H9 (cell line): ENCODE measurements around the gene CHD3. TPM values are rescaled to one million over a fixed set of nuclear protein-coding genes. Genes with fewer than 3 reads are reported as not detected.

Source experiments
- DNase-seq: peaks from one replicate; pipeline ENCODE4 v3.0.0-alpha.2; 2017
- H2AFZ ChIP-seq: one replicate; pipeline ENCODE4 v1.6.1; 2013; ENCODE audit warnings: mild to moderate bottlenecking, low read length, control low read depth, moderate library complexity
- H2AK5ac ChIP-seq: 2 replicates; pipeline ENCODE4 v1.6.1; 2013; ENCODE audit warnings: low read length, control low read depth, mixed read lengths; ENCODE audit not compliant: insufficient read length
- H2BK120ac ChIP-seq: one replicate; pipeline ENCODE4 v1.6.1; 2013; ENCODE audit warnings: low read depth, mild to moderate bottlenecking, low read length, control low read depth, inconsistent platforms; ENCODE audit not compliant: poor library complexity, severe bottlenecking
- H2BK12ac ChIP-seq: 2 replicates; pipeline ENCODE4 v1.6.1; 2013; ENCODE audit warnings: low read length, control low read depth, mixed read lengths, low read depth; ENCODE audit not compliant: insufficient read length
- H2BK15ac ChIP-seq: 2 replicates; pipeline ENCODE4 v1.6.1; 2013; ENCODE audit warnings: low read depth, low read length, control low read depth
- H2BK20ac ChIP-seq: one replicate; pipeline ENCODE4 v1.6.1; 2013; ENCODE audit warnings: low read depth, mild to moderate bottlenecking, low read length, control low read depth, inconsistent platforms; ENCODE audit not compliant: poor library complexity, severe bottlenecking
- H2BK5ac ChIP-seq: 2 replicates; pipeline ENCODE4 v1.6.1; 2013; ENCODE audit warnings: low read length, control low read depth, mixed read lengths; ENCODE audit not compliant: insufficient read length
- H3K14ac ChIP-seq: 2 replicates; pipeline ENCODE4 v1.6.1; 2013; ENCODE audit warnings: low read length, control low read depth; ENCODE audit not compliant: insufficient read depth
- H3K18ac ChIP-seq: 2 replicates; pipeline ENCODE4 v1.6.1; 2013; ENCODE audit warnings: low read depth, mild to moderate bottlenecking, mixed read lengths, low read length, control low read depth; ENCODE audit not compliant: insufficient read length
- H3K23ac ChIP-seq: 2 replicates; pipeline ENCODE4 v1.6.1; 2013; ENCODE audit warnings: low read length, control low read depth, mixed read lengths, low read depth; ENCODE audit not compliant: insufficient read length
- H3K23me2 ChIP-seq: 2 replicates; pipeline ENCODE4 v1.6.1; 2013; ENCODE audit warnings: low read depth, mild to moderate bottlenecking, mixed read lengths, low read length, control low read depth; ENCODE audit not compliant: insufficient read length, poor library complexity, severe bottlenecking
- H3K27ac ChIP-seq: 2 replicates; pipeline ENCODE4 v1.5.1; 2013; ENCODE audit warnings: low read length, control low read depth, mixed read lengths, low read depth; ENCODE audit not compliant: insufficient read length
- H3K27me3 ChIP-seq: 2 replicates; pipeline ENCODE4 v1.6.1; 2013; ENCODE audit warnings: low read length, control low read depth, inconsistent platforms; ENCODE audit not compliant: insufficient read depth
- H3K4ac ChIP-seq: 2 replicates; pipeline ENCODE4 v1.6.1; 2013; ENCODE audit warnings: low read depth, mild to moderate bottlenecking, control low read depth, inconsistent platforms, low read length, moderate library complexity
- H3K4me1 ChIP-seq: 2 replicates; pipeline ENCODE4 v1.6.1; 2013; ENCODE audit warnings: low read length, control low read depth, inconsistent platforms; ENCODE audit not compliant: insufficient read depth
- H3K4me2 ChIP-seq: 2 replicates; pipeline ENCODE4 v1.6.1; 2013; ENCODE audit warnings: low read length, control low read depth, mixed read lengths; ENCODE audit not compliant: insufficient read length, insufficient read depth
- H3K56ac ChIP-seq: 2 replicates; pipeline ENCODE4 v1.6.1; 2013; ENCODE audit warnings: low read depth, mild to moderate bottlenecking, mixed read lengths, low read length, control low read depth; ENCODE audit not compliant: insufficient read length
- H3K79me1 ChIP-seq: 2 replicates; pipeline ENCODE4 v1.6.1; 2013; ENCODE audit warnings: low read depth, mild to moderate bottlenecking, moderate library complexity, low read length, control low read depth, inconsistent platforms; ENCODE audit not compliant: insufficient read depth, poor library complexity, severe bottlenecking
- H3K79me2 ChIP-seq: 2 replicates; pipeline ENCODE4 v1.6.1; 2013; ENCODE audit warnings: low read length, control low read depth, inconsistent platforms; ENCODE audit not compliant: insufficient read depth
- H3K9ac ChIP-seq: 2 replicates; pipeline ENCODE4 v1.6.1; 2013; ENCODE audit warnings: low read length, control low read depth, mixed read lengths; ENCODE audit not compliant: insufficient read length; ENCODE audit errors: extremely low read depth
- H3K9me3 ChIP-seq: one replicate; pipeline ENCODE4 v1.6.1; 2013; ENCODE audit warnings: low read depth, low read length, inconsistent platforms; ENCODE audit not compliant: control insufficient read depth
- H3T11ph ChIP-seq: one replicate; pipeline ENCODE4 v1.6.1; 2013; ENCODE audit warnings: mild to moderate bottlenecking, low read length, control low read depth, inconsistent platforms
- H4K20me1 ChIP-seq: one replicate; pipeline ENCODE4 v1.6.1; 2013; ENCODE audit not compliant: control insufficient read depth, insufficient read length, insufficient read depth
- H4K5ac ChIP-seq: 2 replicates; pipeline ENCODE4 v1.6.1; 2013; ENCODE audit warnings: low read depth, mild to moderate bottlenecking, mixed read lengths, low read length, control low read depth; ENCODE audit not compliant: insufficient read length
- H4K8ac ChIP-seq: replicated peaks from 2 replicates; pipeline ENCODE4 v1.6.1; 2013; ENCODE audit warnings: low read length, control low read depth, mixed read lengths, low read depth; ENCODE audit not compliant: insufficient read length
- H4K91ac ChIP-seq: 2 replicates; pipeline ENCODE4 v1.6.1; 2013; ENCODE audit warnings: low read depth, mild to moderate bottlenecking, moderate library complexity, mixed read lengths, low read length, control low read depth; ENCODE audit not compliant: insufficient read length
- H3K27ac Mint-ChIP-seq, 3 experiments: 2 replicates in 2 of 3; 3 replicates in 1 of 3; pipeline ENCODE4 v1.8.0; 2020 to 2021; ENCODE audit warnings: mixed read lengths in 3 of 3, mild to moderate bottlenecking in 1 of 3, moderate library complexity in 1 of 3
- H3K27me3 Mint-ChIP-seq: 2 replicates; pipeline ENCODE4 v1.8.0; 2021; ENCODE audit warnings: low read depth, mild to moderate bottlenecking, moderate library complexity, mixed read lengths
- H3K36me3 Mint-ChIP-seq, 3 experiments: 2 replicates in 2 of 3; 3 replicates in 1 of 3; pipeline ENCODE4 v1.8.0; 2020 to 2021; ENCODE audit warnings: low read depth in 3 of 3, mixed read lengths in 3 of 3; ENCODE audit not compliant: insufficient read depth in 1 of 3
- H3K4me1 Mint-ChIP-seq, 2 experiments: 2 replicates each; pipeline ENCODE4 v1.8.0; 2020; ENCODE audit warnings: mixed read lengths in 2 of 2
- H3K4me3 Mint-ChIP-seq, 2 experiments: 2 replicates in 1 of 2; 3 replicates in 1 of 2; pipeline ENCODE4 v1.8.0; 2020 to 2021; ENCODE audit warnings: mild to moderate bottlenecking in 2 of 2, mixed read lengths in 2 of 2, moderate library complexity in 1 of 2
- H3K9me3 Mint-ChIP-seq, 2 experiments: 2 replicates in 1 of 2; 3 replicates in 1 of 2; pipeline ENCODE4 v1.8.0; 2020; ENCODE audit warnings: mild to moderate bottlenecking in 2 of 2, mixed read lengths in 2 of 2, moderate library complexity in 1 of 2
- CTCF ChIP-seq: fragments of 200-600 bp; sonication (generic); conservative IDR thresholded peaks from 3 replicates; pipeline ENCODE4 v1.8.0; 2021; ENCODE audit warnings: antibody characterized with exemption, mild to moderate bottlenecking
- WGBS: extraction: QIAGEN DNeasy Blood & Tissue Kit; methylation state at CpG from one replicate; pipeline ENCODE4 v1.1.7; 2013; ENCODE audit warnings: missing lambda C conversion rate, low lambda C conversion rate, mixed read lengths; ENCODE audit not compliant: insufficient read length; ENCODE audit errors: extremely low coverage; 5-methylcytosine and 5-hydroxymethylcytosine counted together
- total RNA-seq: library from RNA; stranded (reverse); gene quantifications from 2 replicates; pipeline ENCODE4 v1.2.1, GENCODE V29; 2021

The CHD3 gene
- total RNA-seq, 1 experiment from 2014 or later = 33.2 TPM

DNA sequence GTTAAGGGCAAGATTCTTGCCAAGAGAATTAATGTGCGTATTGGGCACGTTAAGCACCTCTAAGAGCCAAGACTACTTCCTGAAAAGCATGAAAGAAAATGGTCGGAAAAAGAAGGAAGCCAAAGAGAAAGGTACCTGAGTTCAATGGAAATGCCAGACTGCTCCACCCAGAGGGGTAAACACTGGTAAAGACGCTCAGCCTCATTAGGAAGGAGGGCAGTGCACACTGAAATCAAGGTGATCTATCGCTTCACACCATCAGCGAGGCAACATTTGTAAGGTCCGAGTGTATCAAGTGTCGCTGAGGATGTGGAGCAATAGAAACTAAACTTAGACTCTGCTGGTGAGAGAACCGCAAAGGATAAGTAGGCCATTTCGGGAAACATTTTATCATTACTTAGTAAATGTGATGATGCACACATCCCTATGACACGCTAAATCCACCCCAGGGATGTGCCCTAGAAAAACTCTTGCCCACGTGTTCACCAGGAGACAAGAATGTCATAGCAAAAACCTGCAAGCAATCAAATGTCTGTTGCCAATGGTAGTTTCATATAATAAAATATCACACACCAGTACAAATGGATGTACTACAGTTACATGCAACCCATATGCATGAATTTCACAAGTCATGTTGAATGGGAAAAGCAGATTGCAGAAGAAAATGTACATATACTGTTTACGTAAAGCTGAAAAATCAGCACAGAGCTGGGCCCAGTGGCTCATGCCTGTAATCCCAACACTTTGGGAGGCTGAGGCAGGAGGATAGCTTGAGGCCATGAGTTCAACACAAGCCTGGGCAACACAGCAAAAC lies 67.0 kb downstream of the CHD3 start:
- H3K4me3 Mint-ChIP-seq = no peak overlapping the region; a peak in 1 of 5 replicates
- Histone ChIP-seq H2BK20ac (no peak overlapping the region), H2AK5ac (no peak overlapping the region), H3K9ac (no peak overlapping the region), H3K23ac (no peak overlapping the region), H3K9me3 (no peaks in the 10 kb centered on the region), H3K27ac (no peak overlapping the region), H4K5ac (no peak overlapping the region), H3K79me1 (no peaks in the 10 kb centered on the region), H4K20me1 (no peaks in the 10 kb centered on the region), H3K4me2 (no peak overlapping the region), H3K27me3 (no peaks in the 10 kb centered on the region), H3K18ac (no peak overlapping the region), H2BK15ac (no peak overlapping the region), H4K91ac (no peak overlapping the region), H3K23me2 (no peaks in the 10 kb centered on the region), H3K56ac (no peak overlapping the region), H2AFZ (no peak overlapping the region), H3K14ac (no peak overlapping the region), H3T11ph (no peak overlapping the region), H2BK12ac (no peak overlapping the region), H3K4ac (no peak overlapping the region), H3K4me1 (no peaks in the 10 kb centered on the region), H2BK120ac (no peak overlapping the region), H3K79me2 (no peaks in the 10 kb centered on the region), H2BK5ac (no peak overlapping the region), H4K8ac (no peak overlapping the region)
- no peaks in the 10 kb centered on the region for H3K36me3 Mint-ChIP-seq
- no peak overlapping the region for H3K27ac Mint-ChIP-seq
- H3K9me3 Mint-ChIP-seq = no peaks in the 10 kb centered on the region
- H3K4me1 Mint-ChIP-seq = peaks cover 3 to 9% of the 10 kb centered on the region in 2 experiments; a peak in 2 of 4 replicates
- no peak for TF ChIP-seq CTCF
- no peak for DNase-seq
- WGBS = no CpG with 5 or more reads among the region's 13 CpGs
- no peaks in the 10 kb centered on the region; the same call in none of the 2 replicates for H3K27me3 Mint-ChIP-seq
